OCI-LY3 (cell line): Measurements from ENCODE around the gene BAHD1.

Experiments
- H2AFZ ChIP-seq: fragments of 200-600, 300-600 bp; shearing (Covaris generic); 2 replicates; pipeline ENCODE4 v1.6.0; 2014; ENCODE audit warnings: antibody characterized with exemption, low read depth, low read length
- H3K27ac ChIP-seq: fragments of 200-600, 300-600 bp; sonication (generic); 2 replicates; pipeline ENCODE4 v1.5.1; 2014; ENCODE audit warnings: mild to moderate bottlenecking, low read length, moderate library complexity, mixed read lengths
- H3K27me3 ChIP-seq: fragments of 200-600, 300-600 bp; sonication (generic); 2 replicates; pipeline ENCODE4 v1.6.1; 2014; ENCODE audit warnings: low read depth, low read length, mixed read lengths
- H3K36me3 ChIP-seq: fragments of 200-600, 300-600 bp; sonication (generic); replicated peaks from 2 replicates; pipeline ENCODE3; 2014; ENCODE audit warnings: low read depth, low read length, mixed read lengths
- H3K4me1 ChIP-seq: fragments of 300-600, 200-600 bp; sonication (generic); 2 replicates; pipeline ENCODE4 v1.6.1; 2014; ENCODE audit warnings: low read length, mixed read lengths
- H3K4me2 ChIP-seq: fragments of 200-600, 300-600 bp; sonication (generic); 2 replicates; pipeline ENCODE4 v1.6.1; 2014; ENCODE audit warnings: low read length, mixed read lengths
- H3K4me3 ChIP-seq: fragments of 300-600, 200-600 bp; sonication (generic); 2 replicates; pipeline ENCODE4 v1.5.1; 2014; ENCODE audit warnings: antibody characterized with exemption, mild to moderate bottlenecking, low read length, moderate library complexity
- H3K79me2 ChIP-seq: fragments of 300-600, 200-600 bp; shearing (Covaris generic); 2 replicates; pipeline ENCODE4 v1.6.1; 2014; ENCODE audit warnings: mild to moderate bottlenecking, low read length, mixed read lengths
- H3K9ac ChIP-seq: fragments of 300-600, 200-600 bp; shearing (Covaris generic); 2 replicates; pipeline ENCODE4 v1.6.0; 2014; ENCODE audit warnings: mild to moderate bottlenecking, low read length, moderate library complexity
- H3K9me3 ChIP-seq: fragments of 200-600, 300-600 bp; shearing (Covaris generic); 2 replicates; pipeline ENCODE4 v1.6.1; 2014; ENCODE audit warnings: low read length, mixed read lengths; ENCODE audit not compliant: insufficient read depth
- H4K20me1 ChIP-seq: fragments of 200-600, 300-600 bp; sonication (generic); 2 replicates; pipeline ENCODE4 v1.6.1; 2016; ENCODE audit warnings: low read length, mixed read lengths; ENCODE audit not compliant: insufficient read depth
- CTCF ChIP-seq: fragments of 200-600, 300-600 bp; sonication (generic); IDR thresholded peaks from 2 replicates; pipeline ENCODE4 v1.5.1; 2014; ENCODE audit warnings: antibody characterized with exemption, low read length, low read depth
- EZH2phosphoT487 ChIP-seq: fragments of 200-600 bp; shearing (Covaris generic); IDR thresholded peaks from 2 replicates; pipeline ENCODE4 v1.6.1; 2018; ENCODE audit warnings: antibody characterized with exemption, mixed run types, low read depth

BAHD1 gene

GRCh38 chr15:40448354-40448753 is 7.6 kb downstream of the BAHD1 start:
- Histone ChIP-seq H3K9me3 (no peaks in the 10 kb centered on the region), H3K4me1 (no peaks in the 10 kb centered on the region), H3K4me2 (no peak overlapping the region), H3K79me2 (peaks cover 82% of the 10 kb centered on the region), H3K27ac (no peak overlapping the region), H3K9ac (no peak overlapping the region), H3K27me3 (no peaks in the 10 kb centered on the region), H3K36me3 (no peaks in the 10 kb centered on the region), H3K4me3 (no peak overlapping the region), H2AFZ (no peak overlapping the region), H4K20me1 (peaks cover 56% of the 10 kb centered on the region)
- no peak for TF ChIP-seq CTCF
- no peak for TF ChIP-seq EZH2phosphoT487

DNA sequence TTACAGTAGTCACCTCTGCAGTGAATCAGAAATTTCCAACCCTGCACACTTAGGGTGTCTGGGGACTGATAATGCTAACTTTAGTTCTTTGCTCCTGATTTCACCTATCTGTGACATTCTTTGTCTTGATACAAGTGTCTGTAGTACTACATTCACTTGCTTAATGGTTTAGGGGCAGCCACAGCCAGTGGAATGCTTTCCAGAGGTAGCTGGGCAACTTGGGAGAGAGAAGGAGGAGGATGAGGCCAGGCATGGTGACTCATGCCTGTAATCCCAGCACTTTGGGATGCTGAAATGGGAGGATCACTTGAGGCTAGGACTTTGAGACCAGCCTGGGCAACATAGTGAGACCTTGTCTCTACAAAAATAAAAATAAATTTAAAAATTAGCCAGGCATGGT is 8.5 kb downstream of the BAHD1 start:
- no peak for TF ChIP-seq CTCF
- no peak for TF ChIP-seq EZH2phosphoT487
- H3K27ac ChIP-seq, result no peak overlapping the region
- H3K9ac ChIP-seq, result no peak overlapping the region
- H2AFZ ChIP-seq, result no peak overlapping the region
- H3K4me1 ChIP-seq, result no peaks in the 10 kb centered on the region
- peaks cover 75% of the 10 kb centered on the region for H3K79me2 ChIP-seq
- H3K9me3 ChIP-seq, result no peaks in the 10 kb centered on the region
- no peak overlapping the region for H3K4me2 ChIP-seq
- peaks cover 53% of the 10 kb centered on the region for H4K20me1 ChIP-seq
- no peaks in the 10 kb centered on the region for H3K36me3 ChIP-seq
- no peaks in the 10 kb centered on the region for H3K27me3 ChIP-seq
- H3K4me3 ChIP-seq, result no peak overlapping the region

DNA sequence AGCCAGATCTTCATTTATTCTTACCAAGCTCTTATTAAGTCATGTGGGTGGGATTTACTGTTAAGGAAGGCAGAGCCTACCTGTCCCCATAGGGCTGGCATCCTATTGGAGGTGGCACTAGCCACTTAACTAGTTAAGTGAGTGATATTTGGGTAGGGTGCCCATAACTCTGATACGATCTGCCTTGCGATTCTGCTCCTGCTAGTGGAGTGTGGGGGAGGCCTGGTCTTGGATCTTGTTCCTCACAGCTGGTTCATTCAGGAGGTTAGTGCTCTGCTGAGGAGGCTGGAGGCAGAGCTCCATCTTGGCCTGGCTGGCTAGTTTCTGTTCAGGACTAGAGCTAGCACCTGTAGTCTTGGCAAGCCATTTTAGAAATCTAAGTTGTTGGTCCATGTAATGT is 9.3 kb downstream of the BAHD1 start:
- no peak overlapping the region for H3K4me3 ChIP-seq
- no peak overlapping the region for H2AFZ ChIP-seq
- H3K4me1 ChIP-seq, result no peaks in the 10 kb centered on the region
- no peaks in the 10 kb centered on the region for H3K27me3 ChIP-seq
- TF ChIP-seq EZH2phosphoT487 (no peak), CTCF (no peak)
- no peaks in the 10 kb centered on the region for H3K9me3 ChIP-seq
- H3K79me2 ChIP-seq, result peaks cover 70% of the 10 kb centered on the region
- H4K20me1 ChIP-seq, result peaks cover 49% of the 10 kb centered on the region
- H3K36me3 ChIP-seq, result no peaks in the 10 kb centered on the region
- no peak overlapping the region for H3K27ac ChIP-seq
- H3K4me2 ChIP-seq, result no peak overlapping the region
- H3K9ac ChIP-seq, result no peak overlapping the region

DNA sequence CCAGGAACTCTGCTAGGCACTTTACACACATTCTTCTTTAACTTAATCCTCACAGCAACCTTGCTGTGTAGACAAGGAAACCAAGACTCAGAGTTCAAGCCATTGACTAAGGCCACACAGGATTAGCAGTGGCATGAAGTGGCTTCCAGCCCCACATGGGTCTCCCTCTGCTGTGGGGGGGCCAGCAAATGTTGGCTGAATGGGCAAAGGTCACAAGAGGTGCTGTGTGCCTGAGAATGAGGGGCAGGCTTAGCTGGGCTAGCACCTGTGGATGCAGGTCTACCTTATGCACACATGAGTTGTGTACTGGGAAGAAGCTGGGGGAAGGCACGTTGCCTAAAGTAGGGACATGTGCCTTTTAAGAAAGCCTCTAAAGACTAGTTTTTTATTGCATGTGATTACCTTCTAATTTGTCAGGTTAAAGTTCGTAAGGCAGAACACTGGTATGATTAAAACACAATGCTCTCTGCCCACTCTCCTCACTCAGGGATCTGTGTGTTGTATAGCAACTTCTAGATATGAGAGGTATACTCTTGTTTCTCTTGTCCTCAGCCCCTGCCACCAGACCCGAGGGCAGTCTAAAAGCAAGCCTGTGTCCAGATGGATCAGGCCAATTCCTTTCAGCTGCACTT is 10.9 kb downstream of the BAHD1 start:
- H3K4me2 ChIP-seq, result no peak overlapping the region
- TF ChIP-seq CTCF, result no peak
- TF ChIP-seq EZH2phosphoT487, result no peak
- H2AFZ ChIP-seq, result no peak overlapping the region
- no peaks in the 10 kb centered on the region for H3K9me3 ChIP-seq
- H3K36me3 ChIP-seq, result no peaks in the 10 kb centered on the region
- peaks cover 3% of the 10 kb centered on the region; the same call in 1 of the 2 replicates for H3K4me1 ChIP-seq
- no peak overlapping the region for H3K4me3 ChIP-seq
- no peak overlapping the region for H3K9ac ChIP-seq
- H3K27ac ChIP-seq, result no peak overlapping the region
- peaks cover 50% of the 10 kb centered on the region for H4K20me1 ChIP-seq
- H3K27me3 ChIP-seq, result no peaks in the 10 kb centered on the region
- H3K79me2 ChIP-seq, result peaks cover 70% of the 10 kb centered on the region
